HepG2 (cell line): ENCODE measurements around the gene ANTXR1. TPM values are rescaled to one million over a fixed set of nuclear protein-coding genes. Genes with fewer than 3 reads are reported as not detected.

Experiments
- ATAC-seq: fragments of 200-7000 bp; cut with Tn5 transposase; 3 replicates; pipeline ENCODE4 v1.9.1; 2020; ENCODE audit warnings: mild to moderate bottlenecking, moderate library complexity
- BruUV-seq: library from RNA; stranded (reverse); fragments of 400-500 nt; replicated peaks from 2 replicates; lab custom pipeline; 2021; lab: Mats Ljungman, UMichigan
- CTCF ChIA-PET: fragments of 300-600 bp; formaldehyde crosslinking; extraction: SDS; loops from one replicate; lab custom pipeline; 2021; ENCODE audit warnings: low total read pairs, inconsistent platforms, low intra/inter-chr PET ratio; lab: Yijun Ruan, JAX
- POLR2A ChIA-PET: fragments of 350-600 bp; sonication (Branson Sonifier 250); formaldehyde crosslinking; loops from one replicate; lab custom pipeline; 2020; ENCODE audit warnings: antibody characterized with exemption, inconsistent platforms; lab: Yijun Ruan, JAX
- DNase-seq: peaks from one replicate; pipeline ENCODE4 v3.0.0-alpha.2; 2015; ENCODE audit warnings: low spot score
- FAIRE-seq: peaks from 3 replicates; lab custom pipeline; 2011; peaks lifted over from hg19 to GRCh38; lab: Jason Lieb, UNC
- H2AFZ ChIP-seq: one replicate; pipeline ENCODE4 v1.6.1; 2011; ENCODE audit warnings: low read length, inconsistent platforms
- H3K27ac ChIP-seq: fragments of 300-600 bp; 3 replicates; pipeline ENCODE4 v1.8.0; 2011; ENCODE audit warnings: mixed run types, mild to moderate bottlenecking, mixed read lengths, low read length, inconsistent platforms; ENCODE audit not compliant: insufficient read depth; ENCODE audit errors: extremely low read length
- H3K27me3 ChIP-seq, 2 experiments: fragments of 200-600 bp in 1 of 2; 2 replicates in 1 of 2; 3 replicates in 1 of 2; pipeline versions ENCODE4 v1.6.0 to v1.8.0; 2011; ENCODE audit warnings: low read length in 2 of 2, mild to moderate bottlenecking in 2 of 2, moderate library complexity in 2 of 2, inconsistent platforms in 1 of 2; ENCODE audit not compliant: insufficient read depth in 2 of 2, control insufficient read depth in 1 of 2
- H3K36me3 ChIP-seq, 2 experiments: fragments of 200-600 bp in 1 of 2; replicated peaks in 1 of 2; 2 replicates in 1 of 2; 3 replicates in 1 of 2; pipeline versions ENCODE4 v1.5.1 to v1.8.0; 2011; ENCODE audit warnings: low read length in 2 of 2, inconsistent platforms in 1 of 2; ENCODE audit not compliant: insufficient read depth in 2 of 2, control insufficient read depth in 1 of 2
- H3K4me1 ChIP-seq: 2 replicates; pipeline ENCODE4 v1.5.1; 2012; ENCODE audit warnings: low read length, inconsistent platforms; ENCODE audit not compliant: insufficient read depth
- H3K4me2 ChIP-seq: 2 replicates; pipeline ENCODE4 v1.6.0; 2011; ENCODE audit warnings: low read depth, low read length, inconsistent platforms
- H3K4me3 ChIP-seq, 3 experiments: fragments of 200-600 bp in 1 of 3; sonication (generic), shearing (Covaris generic) in 1 of 3; replicated peaks in 1 of 3; 2 replicates each; pipeline ENCODE4 v1.5.1; 2011 to 2016; ENCODE audit warnings: low read length in 3 of 3, inconsistent platforms in 2 of 3, low read depth in 2 of 3, mild to moderate bottlenecking in 2 of 3, control low read depth in 1 of 3, mixed read lengths in 1 of 3; ENCODE audit not compliant: insufficient read depth in 1 of 3
- H3K79me2 ChIP-seq: one replicate; pipeline ENCODE4 v1.6.1; 2011; ENCODE audit warnings: low read length, inconsistent platforms; ENCODE audit not compliant: insufficient read depth
- H3K9ac ChIP-seq: 2 replicates; pipeline ENCODE4 v1.6.0; 2011; ENCODE audit warnings: mild to moderate bottlenecking, low read depth, low read length, inconsistent platforms; ENCODE audit not compliant: insufficient read depth
- H3K9me3 ChIP-seq: 2 replicates; pipeline ENCODE4 v1.5.1; 2012; ENCODE audit warnings: mild to moderate bottlenecking, low read length
- H4K20me1 ChIP-seq: 2 replicates; pipeline ENCODE4 v1.6.0; 2011; ENCODE audit warnings: inconsistent platforms, mild to moderate bottlenecking, low read length, moderate library complexity; ENCODE audit not compliant: insufficient read depth
- FOXA3 ChIP-seq: IDR thresholded peaks from 2 replicates; pipeline ENCODE4 v1.6.1; 2016; ENCODE audit warnings: missing genetic modification reagents, missing compliant biosample characterization
- FOXK1 ChIP-seq: sonication (generic); formaldehyde crosslinking; IDR thresholded peaks from 2 replicates; pipeline ENCODE4 v1.4.0; 2020; ENCODE audit warnings: low read depth, missing genetic modification reagents, borderline replicate concordance
- GABPB1 ChIP-seq: IDR thresholded peaks from 2 replicates; pipeline ENCODE4 v1.6.1; 2016; ENCODE audit warnings: mild to moderate bottlenecking, missing genetic modification reagents, moderate library complexity, missing compliant biosample characterization
- NFKB2 ChIP-seq: sonication (generic); formaldehyde crosslinking; IDR thresholded peaks from 2 replicates; pipeline ENCODE4 v1.4.0; 2020; ENCODE audit warnings: missing genetic modification reagents, borderline replicate concordance
- SETDB1 ChIP-seq: sonication (generic); formaldehyde crosslinking; IDR thresholded peaks from 2 replicates; pipeline ENCODE4 v1.5.1; 2020; ENCODE audit warnings: missing genetic modification reagents, mild to moderate bottlenecking, borderline replicate concordance
- ZBTB4 ChIP-seq: sonication (generic); formaldehyde crosslinking; IDR thresholded peaks from 2 replicates; pipeline ENCODE4 v1.4.0; 2020; ENCODE audit warnings: missing genetic modification reagents, mild to moderate bottlenecking, borderline replicate concordance
- ZFP41 ChIP-seq: sonication (generic); formaldehyde crosslinking; IDR thresholded peaks from 2 replicates; pipeline ENCODE4 v1.4.0; 2020; ENCODE audit warnings: mild to moderate bottlenecking, missing genetic modification reagents, borderline replicate concordance
- ZFP82 ChIP-seq: sonication (generic); formaldehyde crosslinking; IDR thresholded peaks from 2 replicates; pipeline ENCODE4 v1.5.1; 2020; ENCODE audit warnings: mild to moderate bottlenecking, missing genetic modification reagents, borderline replicate concordance
- ZNF317 ChIP-seq: sonication (generic); formaldehyde crosslinking; IDR thresholded peaks from 2 replicates; pipeline ENCODE4 v1.5.0; 2020; ENCODE audit warnings: mild to moderate bottlenecking, missing genetic modification reagents
- ZNF382 ChIP-seq: sonication (generic); formaldehyde crosslinking; IDR thresholded peaks from 2 replicates; pipeline ENCODE4 v1.5.0; 2020; ENCODE audit warnings: missing genetic modification reagents, mild to moderate bottlenecking, borderline replicate concordance
- ZNF556 ChIP-seq: sonication (generic); formaldehyde crosslinking; IDR thresholded peaks from 2 replicates; pipeline ENCODE4 v1.4.0; 2020; ENCODE audit warnings: mild to moderate bottlenecking, missing genetic modification reagents, borderline replicate concordance
- ZNF776 ChIP-seq: sonication (generic); formaldehyde crosslinking; IDR thresholded peaks from 2 replicates; pipeline ENCODE4 v1.4.0; 2020; ENCODE audit warnings: mild to moderate bottlenecking, missing genetic modification reagents
- WGBS: methylation state at CpG from one replicate; pipeline ENCODE4 v1.1.6; 2017; ENCODE audit warnings: low lambda C conversion rate; 5-methylcytosine and 5-hydroxymethylcytosine counted together
- in situ Hi-C: cut with HindIII; loops from 2 replicates; pipeline ENCODE4 v1.10.0; 2017; ENCODE audit warnings: low pct_unique_long_range_greater_than_20kb; ENCODE audit not compliant: extremely low pct_ligation_motif_present
- intact Hi-C: fragments of 100-400 bp; cut with micrococcal nuclease; formaldehyde crosslinking; loops from one replicate; pipeline ENCODE4 v1.10.0; 2022; ENCODE audit not compliant: unreplicated experiment
- polyA plus RNA-seq, 8 experiments: library from polyadenylated mRNA; depleted of rRNA in 3 of 8; stranded (reverse) in 7 of 8; unstranded in 1 of 8; fragments of >200 nt; fragmentation: Illumina TruSeq in 4 of 8; extraction: Trizol in 4 of 8; gene quantifications; 2 replicates each; pipeline versions ENCODE4 v1.2.1 to v1.2.3, GENCODE V29; 2011 to 2016; ENCODE audit warnings: low read depth in 4 of 8, missing spikeins in 1 of 8, mixed read lengths in 1 of 8; ENCODE audit not compliant: insufficient read depth in 1 of 8
- total RNA-seq, 5 experiments: library from RNA; depleted of rRNA; stranded (reverse); fragments of >200 nt; fragmentation: Illumina TruSeq; extraction: Trizol; gene quantifications; 2 replicates each; pipeline ENCODE4 v1.2.3, GENCODE V29; 2016; ENCODE audit warnings: low read depth in 1 of 5
- TF ChIP-seq, protein P1 (sequence below): sonication (generic); formaldehyde crosslinking; IDR thresholded peaks from 2 replicates; pipeline ENCODE4 v1.8.1; 2023; ENCODE audit warnings: mild to moderate bottlenecking, missing genetic modification reagents

ANTXR1 gene
- total and polyA plus RNA-seq, 2 of the 13 experiments (the other 11 are each of a cell fraction or from before 2014, with no cell fraction given) = 4.5 to 12.7 TPM

- in situ Hi-C loops = no loop called here
- Histone ChIP-seq H3K36me3 (peaks cover 0 to 3% of the 10 kb centered on the region in 2 experiments; a peak in 2 of 5 replicates), H3K27me3 (no peaks in the 10 kb centered on the region), H3K9ac (no peak overlapping the region), H3K79me2 (no peaks in the 10 kb centered on the region), H2AFZ (no peak overlapping the region), H3K4me2 (no peak overlapping the region), H3K27ac (peak overlapping the region; percentile 25), H3K9me3 (no peaks in the 10 kb centered on the region), H4K20me1 (no peaks in the 10 kb centered on the region), H3K4me1 (peaks cover 33% of the 10 kb centered on the region), H3K4me3 (no peak overlapping the region)
- FAIRE-seq (no peak), DNase-seq (no peak), ATAC-seq (no peak)
- BruUV-seq = no TSS peak
- intact Hi-C loops = loop anchor here (2.0 kb wide), 1 partner anchor 21 kb away; no protein-coding TSS in a partner anchor
- ChIA-PET CTCF (no interaction called here), POLR2A (interaction anchor here (1.1 to 1.3 kb wide), 3 partner anchors 18 to 29 kb away, joined by 3 to 8 read pairs (median 4); no protein-coding TSS in a partner anchor)
- TF ChIP-seq ZNF556 (CRISPR knock-in tag) = no peak
- no peak for TF ChIP-seq GABPB1 (CRISPR knock-in tag)
These were observed 182.7 kb downstream of the ANTXR1 start for GRCh38 chr2:69195706-69196105.

DNA sequence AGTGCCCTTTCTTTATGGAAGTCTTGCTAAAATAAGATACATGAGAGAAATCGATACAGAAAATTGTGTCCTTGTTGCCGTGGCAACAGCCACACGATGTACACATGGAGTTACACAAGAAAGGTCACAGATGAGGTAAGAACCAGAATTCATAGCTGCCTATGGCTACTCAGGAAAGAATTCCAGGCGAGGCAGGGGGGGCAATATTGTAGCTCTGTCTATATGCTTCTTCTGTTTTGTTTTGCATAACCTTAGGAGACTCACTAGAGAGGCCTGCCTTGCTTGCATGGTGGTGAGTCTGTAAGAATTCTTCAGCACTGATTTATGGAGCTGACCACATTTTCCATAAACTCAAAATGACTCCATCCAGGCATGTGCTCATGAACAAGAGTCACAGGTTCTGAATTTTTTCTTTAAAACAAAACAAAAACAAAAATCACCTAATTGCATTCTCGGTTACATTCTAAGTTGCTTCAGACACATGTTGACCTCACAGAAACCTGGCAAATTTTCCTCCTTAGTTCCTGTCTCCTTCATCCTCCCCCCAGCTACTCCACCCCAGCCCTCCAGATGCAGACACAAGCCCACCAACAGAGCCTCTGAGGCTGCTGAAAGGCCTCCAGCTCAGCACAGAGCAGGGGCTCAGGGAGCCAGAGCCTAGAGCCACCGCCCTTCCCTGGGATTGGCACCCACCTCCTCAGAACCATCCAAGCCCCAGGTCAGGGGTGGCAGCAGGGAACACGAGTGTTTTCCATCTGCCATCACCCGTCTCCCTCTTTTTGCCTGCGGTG, 183.5 kb downstream of the ANTXR1 start:
- POLR2A ChIA-PET = interaction anchor here (1.1 to 1.3 kb wide), 2 partner anchors 19 to 30 kb away, joined by 4 to 8 read pairs; no protein-coding TSS in a partner anchor
- Histone ChIP-seq H3K4me2 (no peak overlapping the region), H3K27ac (peak overlapping the region; percentile 25), H3K36me3 (peaks cover 0 to 3% of the 10 kb centered on the region in 2 experiments; a peak in 2 of 5 replicates), H3K4me3 (no peak overlapping the region), H4K20me1 (no peaks in the 10 kb centered on the region), H3K4me1 (peaks cover 41% of the 10 kb centered on the region), H2AFZ (no peak overlapping the region), H3K79me2 (no peaks in the 10 kb centered on the region), H3K27me3 (no peaks in the 10 kb centered on the region), H3K9ac (no peak overlapping the region), H3K9me3 (no peaks in the 10 kb centered on the region)
- intact Hi-C loops (loop anchor here (2.0 kb wide), 1 partner anchor 20 kb away; no protein-coding TSS in a partner anchor), in situ Hi-C loops (no loop called here)
- no peak for FAIRE-seq
- ATAC-seq = peak; percentile 56
- WGBS = 80% methylated on average over 9 of the region's 9 CpGs
- DNase-seq = peak; percentile 75
- CTCF ChIA-PET = no interaction called here
- BruUV-seq = TSS peak; percentile 28
- TF ChIP-seq ZBTB4 (CRISPR knock-in tag) = no peak
- no peak for TF ChIP-seq ZFP41 (CRISPR knock-in tag)
- TF ChIP-seq, protein P1, sequence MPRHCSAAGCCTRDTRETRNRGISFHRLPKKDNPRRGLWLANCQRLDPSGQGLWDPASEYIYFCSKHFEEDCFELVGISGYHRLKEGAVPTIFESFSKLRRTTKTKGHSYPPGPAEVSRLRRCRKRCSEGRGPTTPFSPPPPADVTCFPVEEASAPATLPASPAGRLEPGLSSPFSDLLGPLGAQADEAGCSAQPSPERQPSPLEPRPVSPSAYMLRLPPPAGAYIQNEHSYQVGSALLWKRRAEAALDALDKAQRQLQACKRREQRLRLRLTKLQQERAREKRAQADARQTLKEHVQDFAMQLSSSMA (CRISPR knock-in tag) = no peak
- TF ChIP-seq FOXA3 = peak; percentile 89
- no peak for TF ChIP-seq ZNF317
- no peak for TF ChIP-seq ZFP82
- no peak for TF ChIP-seq NFKB2 (CRISPR knock-in tag)
- TF ChIP-seq ZNF382 (CRISPR knock-in tag) = no peak
- peak; percentile 89; the same call in 1 of the 2 replicates for TF ChIP-seq FOXK1
- no peak for TF ChIP-seq ZNF776 (CRISPR knock-in tag)
- TF ChIP-seq SETDB1 = no peak
